GM13976 (cell line): ENCODE results near the gene DDT.
"Not testable (repeated sequence)": the region's sequence is repeated elsewhere in the genome, so short reads cannot be mapped to it uniquely, and the experiment has no call there.

Experiments
- DNase-seq: peaks from one replicate; pipeline ENCODE4 v3.0.0; 2012; ENCODE audit warnings: low spot score
- in situ Hi-C: fragments of 300-500 bp; cut with MboI; formaldehyde crosslinking; loops from one replicate; pipeline ENCODE4 v1.12.0; 2022; ENCODE audit warnings: low sequenced_read_pairs, mixed read lengths, inconsistent platforms; ENCODE audit not compliant: unreplicated experiment
- TF ChIP-seq, protein P1 (sequence below): IDR thresholded peaks from 2 replicates; pipeline ENCODE4 v1.5.1; 2012; ENCODE audit warnings: borderline replicate concordance, mild to moderate bottlenecking; ENCODE audit not compliant: insufficient read depth; ENCODE audit errors: extremely low read depth, missing control alignments, control extremely low read depth

Gene DDT

DNA sequence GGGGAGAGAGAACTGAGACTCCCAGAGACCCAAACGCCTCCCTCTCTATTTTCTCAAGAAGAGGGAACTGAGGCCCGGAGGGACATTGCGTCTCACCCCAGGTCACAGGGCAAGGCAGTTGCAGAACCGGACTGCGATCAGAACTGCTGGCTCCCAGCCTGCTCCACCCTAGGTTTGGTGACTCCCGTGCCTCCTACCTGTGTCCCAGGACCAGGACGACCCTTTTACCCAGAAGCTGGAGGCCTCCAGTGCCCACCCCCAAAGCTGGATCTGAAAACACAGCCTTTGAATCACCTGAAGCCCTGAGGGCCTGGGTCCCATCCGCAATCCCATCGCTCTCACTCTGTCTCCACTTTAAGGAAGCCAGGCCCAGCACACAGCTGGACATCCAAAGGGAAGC lies 29.6 kb upstream of the DDT start:
- TF ChIP-seq, protein P1, sequence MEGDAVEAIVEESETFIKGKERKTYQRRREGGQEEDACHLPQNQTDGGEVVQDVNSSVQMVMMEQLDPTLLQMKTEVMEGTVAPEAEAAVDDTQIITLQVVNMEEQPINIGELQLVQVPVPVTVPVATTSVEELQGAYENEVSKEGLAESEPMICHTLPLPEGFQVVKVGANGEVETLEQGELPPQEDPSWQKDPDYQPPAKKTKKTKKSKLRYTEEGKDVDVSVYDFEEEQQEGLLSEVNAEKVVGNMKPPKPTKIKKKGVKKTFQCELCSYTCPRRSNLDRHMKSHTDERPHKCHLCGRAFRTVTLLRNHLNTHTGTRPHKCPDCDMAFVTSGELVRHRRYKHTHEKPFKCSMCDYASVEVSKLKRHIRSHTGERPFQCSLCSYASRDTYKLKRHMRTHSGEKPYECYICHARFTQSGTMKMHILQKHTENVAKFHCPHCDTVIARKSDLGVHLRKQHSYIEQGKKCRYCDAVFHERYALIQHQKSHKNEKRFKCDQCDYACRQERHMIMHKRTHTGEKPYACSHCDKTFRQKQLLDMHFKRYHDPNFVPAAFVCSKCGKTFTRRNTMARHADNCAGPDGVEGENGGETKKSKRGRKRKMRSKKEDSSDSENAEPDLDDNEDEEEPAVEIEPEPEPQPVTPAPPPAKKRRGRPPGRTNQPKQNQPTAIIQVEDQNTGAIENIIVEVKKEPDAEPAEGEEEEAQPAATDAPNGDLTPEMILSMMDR: no peak
- peak; percentile 27 for DNase-seq
- in situ Hi-C loops: no loop called here

- in situ Hi-C loops: no loop called here
Measured at GRCh38 chr22:24002851-24003250, 28.6 kb upstream of the DDT start.

DNA sequence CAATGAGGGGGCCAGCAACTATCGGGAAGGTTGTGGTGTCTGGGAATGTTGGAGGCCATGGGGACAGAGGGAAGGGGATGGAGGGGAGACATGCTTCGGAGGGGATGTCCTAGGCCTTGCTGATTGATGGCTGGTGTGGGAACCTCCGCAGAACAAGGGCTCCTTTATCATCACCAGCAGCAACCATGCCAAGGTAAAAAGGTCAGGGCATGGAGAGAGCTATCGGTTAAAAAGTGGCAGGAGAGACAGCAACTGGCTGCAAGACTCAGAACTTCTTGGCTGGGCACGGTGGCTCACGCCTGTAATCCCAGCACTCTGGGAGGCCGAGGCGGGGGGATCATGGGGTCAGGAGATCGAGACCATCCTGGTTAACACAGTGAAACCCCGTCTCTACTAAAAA lies 28.0 kb upstream of the DDT start:
- no peak for DNase-seq
- TF ChIP-seq, protein P1: no peak
- in situ Hi-C loops: no loop called here

More at GRCh38 chr22:24002851-24003250, 28.6 kb upstream of the DDT start:
- TF ChIP-seq, protein P1: no peak
- no peak for DNase-seq

- in situ Hi-C loops: no loop called here
- TF ChIP-seq, protein P1: no peak
- peak; percentile 25 for DNase-seq
Measured at GRCh38 chr22:24001314-24001713, 27.1 kb upstream of the DDT start.

DNA sequence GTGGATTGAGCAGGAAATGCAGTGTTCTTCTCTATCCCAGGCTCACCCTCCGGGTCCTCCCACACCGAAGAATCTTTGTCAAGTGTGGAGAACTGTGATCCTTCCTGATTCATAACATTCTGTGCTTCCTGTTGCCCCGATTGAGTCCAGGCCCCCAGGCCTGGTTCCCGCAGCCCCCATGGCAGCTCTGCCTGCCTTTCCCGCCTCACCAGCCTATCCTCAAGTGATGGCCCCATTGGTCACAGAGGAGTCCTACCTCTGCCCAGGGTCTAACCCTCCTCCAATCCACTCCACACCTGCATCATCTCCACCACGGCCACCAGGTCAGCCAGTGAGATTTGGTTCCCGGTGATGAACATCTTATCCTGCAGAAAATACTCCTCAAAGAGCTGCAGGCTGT lies 25.5 kb upstream of the DDT start:
- DNase-seq, in situ Hi-C loops: not testable (repeated sequence)

DNA sequence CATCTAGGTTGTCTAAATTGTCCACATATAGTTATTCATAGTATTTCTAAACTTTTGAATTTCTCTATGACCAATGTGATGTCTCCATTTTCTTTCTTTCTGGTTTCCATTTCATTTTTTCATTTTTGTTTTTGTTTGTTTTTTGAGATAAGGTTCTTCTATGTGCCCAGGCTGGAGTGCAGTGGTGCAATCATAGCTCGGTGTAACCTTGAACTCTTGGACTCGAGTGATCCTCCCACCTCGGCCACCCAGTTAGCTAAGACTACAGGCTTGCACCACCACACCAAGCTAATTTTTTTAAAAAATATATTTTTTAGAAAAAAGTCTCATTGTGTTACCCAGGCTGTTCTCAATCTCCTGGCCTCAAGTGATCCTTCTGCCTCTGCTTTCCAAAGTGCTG lies 22.9 kb upstream of the DDT start:
- DNase-seq: no peak
- in situ Hi-C loops: no loop called here

DNA sequence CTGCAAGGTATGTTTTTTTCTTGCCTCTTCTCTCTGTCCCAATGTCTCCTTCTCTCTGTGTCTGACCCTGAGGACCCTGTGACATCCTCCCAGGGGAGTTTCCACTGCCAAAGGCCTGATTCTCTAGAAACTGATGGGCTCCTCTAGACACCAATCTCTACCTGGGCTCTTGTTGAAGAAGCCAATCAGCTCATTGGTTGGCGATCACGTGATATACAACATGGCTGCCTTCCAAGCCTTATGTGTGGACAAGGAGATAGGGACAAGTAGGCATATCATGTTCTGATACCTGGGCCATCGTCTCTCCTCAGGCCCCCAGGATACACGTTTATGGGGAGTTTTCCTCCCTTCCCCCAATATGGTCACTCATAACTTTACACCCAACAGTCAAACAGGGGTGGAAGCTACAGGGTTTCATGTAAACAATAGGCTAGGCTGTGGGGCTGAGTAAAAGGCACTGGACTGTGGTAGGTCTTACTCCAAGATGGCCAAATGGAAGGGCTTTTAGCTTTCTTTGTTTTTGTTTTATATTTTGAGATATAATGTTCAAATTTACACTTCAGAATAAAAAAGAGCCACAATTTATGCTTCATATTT lies 19.4 kb upstream of the DDT start:
- DNase-seq, in situ Hi-C loops: not testable (repeated sequence)

More for the DNA sequence above, 22.9 kb upstream of the DDT start:
- TF ChIP-seq, protein P1: no peak

DNA sequence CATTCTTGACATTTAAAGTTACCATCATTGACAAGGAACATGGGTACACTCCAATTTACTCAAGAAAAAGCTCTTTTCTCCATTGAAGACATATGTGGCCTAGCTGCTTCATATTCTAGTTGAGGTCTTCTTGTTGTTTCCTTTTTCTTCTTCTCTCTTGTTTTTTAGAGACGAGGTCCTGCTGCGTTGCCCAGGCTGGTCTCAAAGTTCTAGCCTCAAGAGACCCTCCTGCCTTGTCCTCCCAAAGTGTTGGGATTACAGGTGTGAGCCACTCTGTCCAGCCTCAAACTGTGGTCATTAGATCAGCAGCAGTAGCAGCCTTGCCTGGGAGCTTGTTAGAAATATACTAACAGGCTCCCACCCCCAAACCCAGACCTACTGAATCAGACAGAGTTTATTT lies 18.8 kb upstream of the DDT start:
- DNase-seq, in situ Hi-C loops: not testable (repeated sequence)

DNA sequence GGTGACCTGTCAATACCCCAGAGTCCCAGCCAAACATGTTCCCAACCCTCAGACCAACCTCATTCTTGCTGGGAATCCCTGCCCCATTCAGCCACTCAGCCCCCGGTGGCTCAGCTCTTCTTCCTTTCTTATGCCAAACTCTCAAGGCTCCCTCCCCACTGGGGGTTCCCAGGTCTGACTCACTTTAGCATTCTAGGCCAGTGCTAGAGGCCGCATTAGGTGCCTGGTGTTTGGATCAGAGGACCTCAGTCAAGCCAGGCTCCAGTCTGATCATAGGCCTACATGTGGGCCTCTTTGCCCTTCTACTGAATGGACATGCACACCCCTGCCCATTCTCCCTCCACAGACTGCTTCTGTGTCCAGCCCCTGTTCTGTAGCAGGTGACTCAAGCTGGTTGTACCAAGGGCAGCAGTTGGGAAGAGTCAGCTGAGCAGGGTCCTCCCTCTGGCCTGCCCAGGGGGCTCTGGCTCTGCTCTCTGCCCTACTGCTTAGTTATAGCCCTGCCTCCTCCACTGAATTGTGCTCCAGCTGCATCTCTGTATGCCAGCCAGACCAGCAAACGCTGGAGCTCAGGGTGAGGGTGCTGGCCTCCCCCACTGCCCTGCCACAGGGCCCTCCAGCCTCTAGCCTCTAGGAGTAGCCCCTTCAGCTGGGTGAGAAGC lies 15.5 kb upstream of the DDT start:
- DNase-seq, in situ Hi-C loops: not testable (repeated sequence)

DNA sequence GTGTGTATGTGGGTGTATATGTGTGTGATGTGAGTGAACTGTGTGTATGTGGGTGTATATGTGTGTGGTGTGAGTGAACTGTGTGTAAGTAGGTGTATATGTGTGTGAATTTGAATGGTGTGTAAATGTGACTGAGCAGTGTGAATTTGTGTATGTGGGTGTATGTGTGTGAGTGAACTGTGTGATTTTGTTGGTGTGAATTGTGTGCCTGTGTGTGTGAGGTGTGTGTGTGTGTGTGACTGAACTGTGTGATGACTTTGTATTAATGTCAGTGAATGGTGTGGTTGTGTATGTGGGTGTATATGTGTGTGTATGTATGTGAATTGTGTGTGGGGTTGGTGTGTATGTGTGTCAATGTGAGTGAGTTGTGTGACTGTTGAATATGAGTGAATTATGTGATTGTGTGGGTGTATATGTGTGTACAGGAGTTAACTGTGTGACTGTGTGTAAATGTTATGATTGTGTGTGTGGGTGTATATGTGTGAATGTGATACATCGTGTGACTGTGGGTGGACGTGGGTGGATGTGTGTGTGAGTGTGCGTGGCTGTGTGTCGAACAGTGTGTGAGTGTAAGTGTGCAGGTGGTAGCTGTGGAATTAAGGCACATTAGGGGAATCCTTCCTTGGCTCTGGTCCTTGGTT lies 12.4 kb upstream of the DDT start:
- in situ Hi-C loops, DNase-seq: not testable (repeated sequence)

DNA sequence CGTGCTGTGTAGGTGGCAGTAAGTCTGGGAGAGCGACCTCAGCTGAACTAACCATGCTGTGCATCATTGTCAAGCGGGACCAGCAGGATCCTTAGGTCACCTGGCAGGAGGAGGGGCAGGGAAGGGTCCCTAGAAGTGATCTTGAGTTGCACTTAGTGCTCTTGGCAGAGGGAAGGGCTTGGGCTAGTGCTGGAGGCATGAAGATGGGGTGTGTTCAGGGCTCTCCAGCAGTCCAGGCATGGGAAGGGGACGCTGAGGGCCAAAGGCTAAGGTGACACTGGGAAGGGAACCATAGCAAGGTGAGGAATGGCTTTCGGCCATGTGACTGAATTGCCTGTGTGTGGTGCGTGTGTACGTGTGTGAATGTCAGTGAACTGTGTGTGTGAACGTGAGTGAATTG lies 11.8 kb upstream of the DDT start:
- in situ Hi-C loops, DNase-seq: not testable (repeated sequence)
